SK-N-SH (cell line): ENCODE measurements around the gene CDO1. TPM values are rescaled to one million over a fixed set of nuclear protein-coding genes. Genes with fewer than 3 reads are reported as not detected.
A peak's percentile ranks its signal among the peaks of the same experiment; 100 is the strongest.

Experiments
- CTCF ChIA-PET: fragments of 300-600, 350-600 bp; formaldehyde crosslinking; extraction: SDS; loops from one replicate; lab custom pipeline; 2021; lab: Yijun Ruan, JAX
- POLR2A ChIA-PET: fragments of 350-600 bp; sonication (Branson Sonifier 250); formaldehyde crosslinking; extraction: SDS; loops from one replicate; lab custom pipeline; 2020; ENCODE audit warnings: antibody characterized with exemption, inconsistent platforms; lab: Yijun Ruan, JAX
- DNase-seq: peaks from one replicate; pipeline ENCODE4 v3.0.0; 2012
- H2AFZ ChIP-seq: fragments of 200-600 bp; sonication (generic); 2 replicates; pipeline ENCODE4 v1.8.1; 2016; ENCODE audit warnings: antibody characterized with exemption, mild to moderate bottlenecking, low read depth
- H3F3A ChIP-seq: fragments of 200-600 bp; sonication (generic); replicated peaks from 2 replicates; pipeline ENCODE3; 2016; ENCODE audit warnings: antibody characterized with exemption, mild to moderate bottlenecking; ENCODE audit not compliant: insufficient read depth
- H3K27ac ChIP-seq, 2 experiments: fragments of 200-500 bp in 1 of 2; fragments of 200-600 bp in 1 of 2; sonication (Bioruptor generic) in 1 of 2; sonication (generic), shearing (Covaris generic) in 1 of 2; 2 replicates each; pipeline versions ENCODE4 v1.5.1 to v1.6.1; 2014 to 2016; ENCODE audit warnings: low read depth in 2 of 2, inconsistent platforms in 1 of 2, low read length in 1 of 2, mild to moderate bottlenecking in 1 of 2, mixed read lengths in 1 of 2
- H3K27me3 ChIP-seq: fragments of 200-600 bp; sonication (generic), shearing (Covaris generic); 2 replicates; pipeline ENCODE4 v1.6.1; 2016; ENCODE audit warnings: mixed run types; ENCODE audit not compliant: insufficient read depth
- H3K36me3 ChIP-seq, 2 experiments: fragments of 200-500 bp in 1 of 2; fragments of 200-600 bp in 1 of 2; sonication (Bioruptor generic) in 1 of 2; sonication (generic) in 1 of 2; replicated peaks in 1 of 2; 2 replicates each; pipeline versions ENCODE3 to v1.5.1; 2014 to 2016; ENCODE audit warnings: low read length in 1 of 2, mild to moderate bottlenecking in 1 of 2; ENCODE audit not compliant: insufficient read depth in 2 of 2, control insufficient read depth in 1 of 2
- H3K4me1 ChIP-seq, 2 experiments: fragments of 200-500 bp in 1 of 2; fragments of 200-600 bp in 1 of 2; sonication (Bioruptor generic) in 1 of 2; sonication (generic), shearing (Covaris generic) in 1 of 2; 2 replicates each; pipeline versions ENCODE4 v1.5.1 to v1.6.1; 2014 to 2016; ENCODE audit warnings: low read depth in 1 of 2, low read length in 1 of 2, mixed run types in 1 of 2; ENCODE audit not compliant: insufficient read depth in 2 of 2, control insufficient read depth in 1 of 2
- H3K4me2 ChIP-seq: fragments of 200-600 bp; sonication (generic), shearing (Covaris generic); 2 replicates; pipeline ENCODE4 v1.6.1; 2017; ENCODE audit warnings: mixed run types
- H3K4me3 ChIP-seq, 2 experiments: fragments of 200-500 bp in 1 of 2; fragments of 200-600 bp in 1 of 2; sonication (Bioruptor generic) in 1 of 2; sonication (generic), shearing (Covaris generic) in 1 of 2; 2 replicates each; pipeline versions ENCODE4 v1.5.1 to v1.8.1; 2014 to 2016; ENCODE audit warnings: low read depth in 2 of 2, inconsistent platforms in 1 of 2, low read length in 1 of 2, mild to moderate bottlenecking in 1 of 2, mixed read lengths in 1 of 2, moderate library complexity in 1 of 2
- H3K79me2 ChIP-seq: fragments of 200-600 bp; sonication (generic); 2 replicates; pipeline ENCODE4 v1.8.1; 2017; ENCODE audit warnings: mild to moderate bottlenecking; ENCODE audit not compliant: insufficient read depth
- H3K9ac ChIP-seq: fragments of 200-600 bp; sonication (generic); 2 replicates; pipeline ENCODE4 v1.6.1; 2017; ENCODE audit warnings: mixed run types
- H3K9me2 ChIP-seq: fragments of 200-600 bp; sonication (generic); 2 replicates; pipeline ENCODE4 v1.6.1; 2017; ENCODE audit warnings: mixed run types
- H3K9me3 ChIP-seq: fragments of 200-600 bp; sonication (generic); 2 replicates; pipeline ENCODE4 v1.6.1; 2017; ENCODE audit warnings: mixed run types, mild to moderate bottlenecking, moderate library complexity
- H4K20me1 ChIP-seq: fragments of 200-600 bp; sonication (generic); 2 replicates; pipeline ENCODE4 v1.6.1; 2017; ENCODE audit warnings: mild to moderate bottlenecking, mixed run types; ENCODE audit not compliant: insufficient read depth
- CTCF ChIP-seq: fragments of 200-600 bp; sonication (generic); IDR thresholded peaks from 2 replicates; pipeline ENCODE4 v1.6.1; 2017; ENCODE audit warnings: antibody characterized with exemption, mild to moderate bottlenecking, moderate library complexity
- EP300 ChIP-seq, 2 experiments: IDR thresholded peaks; 2 replicates each; pipeline versions ENCODE4 v1.4.0 to v1.6.1; 2012; ENCODE audit warnings: borderline replicate concordance in 1 of 2, low read depth in 1 of 2, low read length in 1 of 2
- EZH2phosphoT487 ChIP-seq: fragments of 200-600 bp; sonication (generic); IDR thresholded peaks from 2 replicates; pipeline ENCODE4 v1.6.1; 2017; ENCODE audit warnings: low read depth, mixed run types, mild to moderate bottlenecking, antibody characterized with exemption, moderate library complexity, borderline replicate concordance
- FOXJ3 ChIP-seq: sonication (generic); formaldehyde crosslinking; IDR thresholded peaks from 2 replicates; pipeline ENCODE4 v1.5.1; 2020; ENCODE audit warnings: mild to moderate bottlenecking, missing genetic modification reagents
- GABPA ChIP-seq: IDR thresholded peaks from 2 replicates; pipeline ENCODE4 v1.4.0; 2012; ENCODE audit warnings: low read depth, mild to moderate bottlenecking
- GATA2 ChIP-seq: sonication (generic); formaldehyde crosslinking; IDR thresholded peaks from 2 replicates; pipeline ENCODE4 v1.5.0; 2020; ENCODE audit warnings: mild to moderate bottlenecking, missing genetic modification reagents
- JUND ChIP-seq: IDR thresholded peaks from 2 replicates; pipeline ENCODE4 v1.4.0; 2012
- MAX ChIP-seq: IDR thresholded peaks from 2 replicates; pipeline ENCODE4 v1.4.0; 2012; ENCODE audit warnings: low read depth
- PBX3 ChIP-seq: IDR thresholded peaks from 2 replicates; pipeline ENCODE4; 2012
- POLR2AphosphoS5 ChIP-seq: IDR thresholded peaks from 2 replicates; pipeline ENCODE4 v1.6.1; 2012; ENCODE audit warnings: low read depth, low read length
- RCOR1 ChIP-seq: fragments of 150-350 bp; IDR thresholded peaks from 2 replicates; pipeline ENCODE4 v1.6.1; 2017; ENCODE audit warnings: antibody characterized with exemption, low read length
- RFX5 ChIP-seq: IDR thresholded peaks from 2 replicates; pipeline ENCODE4 v1.6.1; 2012; ENCODE audit warnings: mild to moderate bottlenecking, improper control_type of control experiment, low read length
- RXRA ChIP-seq: IDR thresholded peaks from 2 replicates; pipeline ENCODE4 v1.4.0; 2012; ENCODE audit warnings: low read depth, mild to moderate bottlenecking, borderline replicate concordance
- SIN3A ChIP-seq: IDR thresholded peaks from 2 replicates; pipeline ENCODE4 v1.6.1; 2012; ENCODE audit warnings: low read depth, mild to moderate bottlenecking, low read length, moderate library complexity, borderline replicate concordance
- SMC3 ChIP-seq: IDR thresholded peaks from 2 replicates; pipeline ENCODE4 v1.6.1; 2012; ENCODE audit warnings: low read depth, low read length, improper control_type of control experiment
- TAF1 ChIP-seq: IDR thresholded peaks from 2 replicates; pipeline ENCODE4 v1.6.1; 2012; ENCODE audit warnings: low read depth, mild to moderate bottlenecking, low read length, moderate library complexity, borderline replicate concordance
- USF1 ChIP-seq: IDR thresholded peaks from 2 replicates; pipeline ENCODE4 v1.4.0; 2012; ENCODE audit warnings: low read depth, borderline replicate concordance
- ZBTB33 ChIP-seq: IDR thresholded peaks from 2 replicates; pipeline ENCODE4 v1.4.0; 2012; ENCODE audit warnings: low read depth, borderline replicate concordance
- WGBS: methylation state at CpG from one replicate; pipeline ENCODE4 v1.1.6; 2017; ENCODE audit warnings: low lambda C conversion rate; 5-methylcytosine and 5-hydroxymethylcytosine counted together
- polyA plus RNA-seq, 3 experiments: library from polyadenylated mRNA; depleted of rRNA; stranded (reverse); fragments of >200 nt; gene quantifications; 2 replicates each; pipeline ENCODE4 v1.2.3, GENCODE V29; 2012

CDO1 gene
- 2.9 and 3.1 TPM in 2 replicates for polyA plus RNA-seq (2012; rRNA removed)
- polyA plus RNA-seq (2012; cell fraction: cytosol; rRNA removed): 2.8 and 3.0 TPM in 2 replicates
- 2.4 and 6.1 TPM in 2 replicates for polyA plus RNA-seq (2012; cell fraction: nucleus; rRNA removed)

GRCh38 chr5:115816226-115817081 lies at the start of gene CDO1:
CDO1 (minus strand) TSS chr5:115816659; CDS start chr5:115816397, 262 bp downstream.
- Histone ChIP-seq H3K27me3 (peaks cover 35% of the 10 kb centered on the region), H3F3A (peaks cover 2% of the 10 kb centered on the region), H2AFZ (peak within 1 kb of the TSS; percentile 84), H3K4me2 (peak within 1 kb of the TSS; percentile 80), H3K9me2 (no peaks in the 10 kb centered on the region), H3K36me3 (no peaks in the 10 kb centered on the region), H3K79me2 (no peaks in the 10 kb centered on the region), H3K4me1 (peaks cover 0 to 13% of the 10 kb centered on the region in 2 experiments; a peak in 2 of 4 replicates), H4K20me1 (no peaks in the 10 kb centered on the region), H3K4me3 (peak within 1 kb of the TSS; percentile 54 to 55), H3K9ac (no peak within 1 kb of the TSS; the same call in 1 of the 2 replicates), H3K27ac (peak within 1 kb of the TSS in 1 of 2 experiments; percentile 69; a peak in 1 of 4 replicates), H3K9me3 (no peaks in the 10 kb centered on the region)
- POLR2A ChIA-PET: interaction anchor here (0.5 to 0.8 kb wide), 2 partner anchors 40 to 242 kb away, joined by 3 to 4 read pairs; no protein-coding TSS in a partner anchor
- CTCF ChIA-PET: interaction anchor here (1.3 to 2.4 kb wide), 3 partner anchors 15 to 252 kb away, joined by 4 to 11 read pairs (median 11); no protein-coding TSS in a partner anchor
- DNase-seq: peak; percentile 85
- TF ChIP-seq PBX3 (no peak), SMC3 (no peak), POLR2AphosphoS5 (peak; percentile 68), GATA2 (CRISPR knock-in tag) (0 out of 2 replicates have a peak, but pooled peaks have one; percentile 20), MAX (no peak), EP300 (IDR thresholded peaks at IDR 0.05; ENCODE audit: borderline replicate concordance in 1 of 2, low read depth in 1 of 2, low read length in 1 of 2) (no peak), TAF1 (no peak)
- WGBS: 22% methylated on average over 42 of the region's 69 CpGs

GRCh38 chr5:115859378-115859777 lies 42.9 kb upstream of the CDO1 start:
- H3K27me3 ChIP-seq: no peaks in the 10 kb centered on the region
- H3K9me2 ChIP-seq: no peaks in the 10 kb centered on the region
- H3F3A ChIP-seq: peaks cover 4% of the 10 kb centered on the region
- POLR2A ChIA-PET: no interaction called here
- H3K9me3 ChIP-seq: no peaks in the 10 kb centered on the region
- H2AFZ ChIP-seq: no peak overlapping the region
- TF ChIP-seq RFX5 (no peak), EP300 (IDR thresholded peaks at IDR 0.05; ENCODE audit: borderline replicate concordance in 1 of 2, low read depth in 1 of 2, low read length in 1 of 2) (no peak), ZBTB33 (no peak), RXRA (no peak), FOXJ3 (CRISPR knock-in tag) (no peak), USF1 (no peak), EZH2phosphoT487 (no peak), RCOR1 (no peak), SIN3A (no peak), CTCF (no peak), GABPA (no peak), JUND (no peak)
- no peak for DNase-seq
- peaks cover 81% of the 10 kb centered on the region for H3K79me2 ChIP-seq
- no peak overlapping the region for H3K4me3 ChIP-seq
- no peak overlapping the region for H3K4me2 ChIP-seq
- no peak overlapping the region for H3K27ac ChIP-seq
- H3K4me1 ChIP-seq: peaks cover 0 to 14% of the 10 kb centered on the region in 2 experiments; a peak in 3 of 4 replicates
- CTCF ChIA-PET: interaction anchor here (1.2 kb wide), 2 partner anchors 13 to 15 kb away, joined by 3 read pairs; no protein-coding TSS in a partner anchor
- H3K9ac ChIP-seq: no peak overlapping the region
- no peaks in the 10 kb centered on the region for H3K36me3 ChIP-seq
- peaks cover 16% of the 10 kb centered on the region for H4K20me1 ChIP-seq
